Subcutaneous abdominal adipose tissue (tissue), 5 donors: ENCODE data around the gene SDR42E2.

ENCODE experiments used
- H3K27ac ChIP-seq: one replicate; pipeline ENCODE4 v1.7.0; 2013; ENCODE audit warnings: low read depth, mild to moderate bottlenecking, inconsistent platforms, low read length, moderate library complexity
- H3K27me3 ChIP-seq, 5 donors: one replicate each; pipeline ENCODE4 v1.7.0; 2013; ENCODE audit warnings: low read length in 5 of 5, inconsistent platforms in 1 of 5; ENCODE audit not compliant: control insufficient read depth in 5 of 5, insufficient read depth in 4 of 5
- H3K36me3 ChIP-seq, 5 donors: one replicate each; pipeline ENCODE4 v1.7.0; 2013; ENCODE audit warnings: low read length in 5 of 5; ENCODE audit not compliant: control insufficient read depth in 5 of 5, insufficient read depth in 5 of 5
- H3K4me1 ChIP-seq, 5 donors: one replicate each; pipeline ENCODE4 v1.7.0; 2013; ENCODE audit warnings: low read length in 5 of 5, mild to moderate bottlenecking in 3 of 5, moderate library complexity in 1 of 5; ENCODE audit not compliant: control insufficient read depth in 5 of 5, insufficient read depth in 5 of 5
- H3K4me3 ChIP-seq, 5 donors: one replicate each; pipeline ENCODE4 v1.7.0; 2013; ENCODE audit warnings: low read length in 5 of 5, low read depth in 1 of 5
- H3K9ac ChIP-seq, 5 donors: one replicate each; pipeline ENCODE4 v1.7.0; 2013; ENCODE audit warnings: low read length in 5 of 5, mild to moderate bottlenecking in 4 of 5, moderate library complexity in 3 of 5
- H3K9me3 ChIP-seq, 5 donors: one replicate each; pipeline ENCODE4 v1.7.0; 2013; ENCODE audit warnings: low read length in 5 of 5; ENCODE audit not compliant: control insufficient read depth in 5 of 5
- donor health status: healthy.
- donor health status: healthy.
- donor health status: healthy.
- donor health status: healthy.
- donor health status: healthy.

The SDR42E2 gene

DNA sequence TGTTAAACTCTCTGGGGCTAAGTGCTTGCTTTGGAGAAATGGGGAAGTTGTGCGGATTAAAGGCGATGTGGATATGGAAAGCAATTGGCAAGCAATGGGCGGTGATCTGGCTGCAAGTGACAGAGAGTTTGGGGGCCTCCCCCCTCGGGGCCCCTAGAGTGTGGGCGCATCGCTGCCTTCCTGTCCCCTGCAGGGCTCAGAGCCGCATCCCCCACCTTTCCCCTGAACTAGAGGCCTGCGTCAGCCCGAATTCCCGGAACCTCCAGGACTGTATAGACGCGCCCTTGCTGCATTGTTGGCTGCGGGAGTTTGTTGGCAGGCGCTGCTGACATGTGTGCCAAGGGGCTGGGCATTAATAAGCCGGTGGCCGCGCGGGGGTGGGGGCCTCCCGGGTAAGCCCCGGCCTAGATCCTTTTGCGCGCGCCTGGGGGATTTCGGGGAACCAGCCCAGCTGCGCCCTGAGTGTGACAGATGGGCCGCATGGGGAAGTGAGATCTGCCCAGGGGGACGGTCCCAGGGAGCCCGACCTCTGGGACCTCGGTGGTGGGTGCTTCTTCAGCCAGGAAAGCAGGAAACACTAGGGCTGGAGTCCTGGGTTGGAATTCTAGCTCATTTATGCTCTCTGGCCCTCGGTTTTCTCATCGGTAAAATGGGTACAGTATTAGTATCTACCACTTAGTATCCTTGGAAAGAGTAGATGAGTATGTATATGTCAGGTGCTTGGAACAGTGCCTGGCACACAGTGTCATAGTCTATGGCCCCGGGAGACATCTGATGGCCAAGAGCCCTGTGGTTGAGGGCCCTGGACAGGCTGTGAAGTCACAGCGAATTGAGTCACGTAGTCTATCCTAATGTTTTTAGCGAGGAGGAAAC is 44.8 kb downstream of the SDR42E2 start:
- Histone ChIP-seq H3K9ac (peak overlapping the region; percentile 86 to 92 (median 90)), H3K4me3 (peak overlapping the region; percentile 81 to 93 (median 89)), H3K36me3 (peaks cover 0 to 5% (median 0%) of the 10 kb centered on the region in 5 donors), H3K9me3 (peaks cover 0 to 7% (median 3%) of the 10 kb centered on the region in 5 donors), H3K27ac (peak overlapping the region; percentile 92), H3K4me1 (peaks cover 5 to 65% (median 58%) of the 10 kb centered on the region in 5 donors), H3K27me3 (no peaks in the 10 kb centered on the region)

DNA sequence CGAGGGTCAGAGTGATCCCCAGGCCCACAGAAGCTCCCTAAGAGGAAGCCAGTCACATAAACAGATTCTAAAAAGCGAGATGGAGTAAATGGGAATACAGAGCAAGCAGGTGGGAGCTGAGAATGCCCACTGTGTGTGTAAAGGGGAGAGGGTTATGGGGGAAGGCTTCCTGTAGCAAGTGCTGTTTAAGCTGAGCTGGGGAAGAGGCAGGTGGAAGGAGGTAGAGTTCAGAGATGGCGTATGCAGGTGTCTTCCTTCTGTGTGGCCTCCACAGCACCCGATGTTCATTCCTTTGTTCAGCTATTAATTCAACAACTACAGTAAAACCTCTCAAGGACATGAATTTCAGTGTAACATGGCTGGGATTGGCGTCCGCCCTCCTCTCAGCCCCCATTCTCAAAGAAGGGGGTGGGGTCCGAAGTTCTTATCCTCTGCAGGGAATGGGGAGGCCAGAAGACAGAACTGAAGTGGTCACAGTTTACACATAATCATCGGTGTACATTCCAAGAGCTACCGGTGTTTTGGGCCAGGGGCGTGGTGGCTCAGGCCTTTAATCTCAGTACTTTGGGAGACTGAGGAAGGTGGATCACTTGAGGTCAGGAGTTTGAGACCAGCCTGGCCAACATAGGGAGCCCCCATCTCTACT is 45.5 kb downstream of the SDR42E2 start:
- H3K36me3 ChIP-seq = peaks cover 0 to 5% (median 0%) of the 10 kb centered on the region in 5 donors
- peak overlapping the region; percentile 80 to 92 (median 90) for H3K9ac ChIP-seq
- peak overlapping the region; percentile 92 for H3K27ac ChIP-seq
- peak overlapping the region; percentile 81 to 93 (median 89) for H3K4me3 ChIP-seq
- no peaks in the 10 kb centered on the region for H3K27me3 ChIP-seq
- H3K9me3 ChIP-seq = peaks cover 0 to 7% (median 3%) of the 10 kb centered on the region in 5 donors
- peaks cover 5 to 65% (median 58%) of the 10 kb centered on the region in 5 donors for H3K4me1 ChIP-seq

- no peak overlapping the region for H3K4me3 ChIP-seq
- peaks cover 8 to 73% (median 65%) of the 10 kb centered on the region in 5 donors for H3K4me1 ChIP-seq
- peaks cover 0 to 23% (median 10%) of the 10 kb centered on the region in 5 donors for H3K36me3 ChIP-seq
- H3K27ac ChIP-seq = no peak overlapping the region
- no peaks in the 10 kb centered on the region for H3K27me3 ChIP-seq
- H3K9me3 ChIP-seq = peaks cover 0 to 7% (median 3%) of the 10 kb centered on the region in 5 donors
- no peak overlapping the region for H3K9ac ChIP-seq
Measured at GRCh38 chr16:22210285-22210684, 48.0 kb downstream of the SDR42E2 start.

GRCh38 chr16:22210854-22211253 is 48.5 kb downstream of the SDR42E2 start:
- no peak overlapping the region for H3K9ac ChIP-seq
- peaks cover 0 to 7% (median 3%) of the 10 kb centered on the region in 5 donors for H3K9me3 ChIP-seq
- peaks cover 0 to 25% (median 10%) of the 10 kb centered on the region in 5 donors for H3K36me3 ChIP-seq
- peaks cover 8 to 67% (median 61%) of the 10 kb centered on the region in 5 donors for H3K4me1 ChIP-seq
- no peak overlapping the region for H3K4me3 ChIP-seq
- no peaks in the 10 kb centered on the region for H3K27me3 ChIP-seq
- H3K27ac ChIP-seq = no peak overlapping the region

DNA sequence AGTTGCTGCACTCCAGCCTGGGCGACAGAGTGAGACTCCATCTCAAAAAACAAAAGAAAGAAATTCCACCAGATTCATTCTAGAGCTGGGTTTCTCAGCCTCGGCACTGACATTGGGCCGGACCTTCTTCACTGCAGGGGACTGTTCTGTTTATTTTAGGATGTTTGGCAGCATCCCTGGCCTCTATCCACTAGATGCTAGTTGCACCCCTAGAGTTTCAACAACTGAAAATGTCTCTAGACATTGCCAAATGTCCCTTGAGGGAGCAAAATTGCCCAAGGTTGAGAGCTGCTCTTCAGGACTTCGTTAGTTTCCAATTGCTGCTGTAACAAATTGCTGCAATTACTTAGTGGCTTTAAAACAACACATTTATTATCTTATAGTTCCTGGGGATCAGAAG is 50.9 kb downstream of the SDR42E2 start:
- peaks cover 0 to 7% (median 3%) of the 10 kb centered on the region in 5 donors for H3K9me3 ChIP-seq
- no peak overlapping the region for H3K4me3 ChIP-seq
- H3K9ac ChIP-seq = no peak overlapping the region
- H3K27ac ChIP-seq = no peak overlapping the region
- H3K4me1 ChIP-seq = peaks cover 8 to 61% (median 50%) of the 10 kb centered on the region in 5 donors
- peaks cover 0 to 27% (median 14%) of the 10 kb centered on the region in 5 donors for H3K36me3 ChIP-seq
- H3K27me3 ChIP-seq = no peaks in the 10 kb centered on the region

DNA sequence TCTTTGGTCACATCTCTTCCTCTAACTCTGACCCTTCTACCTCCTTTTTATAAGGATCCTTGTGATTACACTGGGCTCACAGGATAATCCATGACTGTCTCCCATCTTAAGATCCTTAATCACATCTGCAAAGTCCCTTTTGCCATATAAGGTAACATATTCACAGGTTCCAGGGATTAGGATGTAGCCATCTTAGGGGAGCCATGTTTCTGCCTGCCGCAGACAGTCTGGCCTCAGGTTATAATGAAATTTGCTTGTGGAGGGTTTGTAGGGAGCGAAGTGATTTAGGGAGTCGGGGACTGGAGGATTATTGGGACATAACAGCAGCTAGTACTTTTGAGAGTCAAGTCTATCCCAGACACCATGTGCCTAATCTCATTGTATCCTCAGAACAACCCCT is 51.5 kb downstream of the SDR42E2 start:
- Histone ChIP-seq H3K36me3 (peaks cover 0 to 28% (median 14%) of the 10 kb centered on the region in 5 donors), H3K27me3 (no peaks in the 10 kb centered on the region), H3K27ac (no peak overlapping the region), H3K4me1 (peaks cover 11 to 61% (median 49%) of the 10 kb centered on the region in 5 donors), H3K9ac (no peak overlapping the region), H3K9me3 (peaks cover 0 to 7% (median 3%) of the 10 kb centered on the region in 5 donors), H3K4me3 (no peak overlapping the region)

- Histone ChIP-seq H3K4me1 (peaks cover 9 to 61% (median 43%) of the 10 kb centered on the region in 5 donors), H3K36me3 (peaks cover 0 to 28% (median 14%) of the 10 kb centered on the region in 5 donors)
Measured at GRCh38 chr16:22214402-22214801, 52.1 kb downstream of the SDR42E2 start.

GRCh38 chr16:22214889-22215288 is 52.6 kb downstream of the SDR42E2 start:
- H3K9me3 ChIP-seq = peaks cover 0 to 7% (median 3%) of the 10 kb centered on the region in 5 donors
- H3K27me3 ChIP-seq = no peaks in the 10 kb centered on the region
- H3K4me3 ChIP-seq = no peak overlapping the region
- H3K27ac ChIP-seq = no peak overlapping the region
- H3K36me3 ChIP-seq = peaks cover 0 to 28% (median 14%) of the 10 kb centered on the region in 5 donors
- peaks cover 9 to 59% (median 43%) of the 10 kb centered on the region in 5 donors for H3K4me1 ChIP-seq
- no peak overlapping the region for H3K9ac ChIP-seq

More at GRCh38 chr16:22214402-22214801, 52.1 kb downstream of the SDR42E2 start:
- Histone ChIP-seq H3K4me3 (no peak overlapping the region), H3K9me3 (peaks cover 0 to 7% (median 3%) of the 10 kb centered on the region in 5 donors), H3K27me3 (no peaks in the 10 kb centered on the region), H3K27ac (no peak overlapping the region), H3K9ac (no peak overlapping the region)

GRCh38 chr16:22216191-22216831 is 54.0 kb downstream of the SDR42E2 start:
- Histone ChIP-seq H3K4me3 (no peak overlapping the region), H3K27me3 (no peaks in the 10 kb centered on the region), H3K36me3 (peaks cover 0 to 36% (median 17%) of the 10 kb centered on the region in 5 donors), H3K9me3 (no peaks in the 10 kb centered on the region), H3K9ac (no peak overlapping the region), H3K27ac (no peak overlapping the region), H3K4me1 (peaks cover 10 to 54% (median 41%) of the 10 kb centered on the region in 5 donors)
